HG03521 (cell line): ENCODE measurements around the gene PTPN14.
"Not testable (repeated sequence)": the region's sequence is repeated elsewhere in the genome, so short reads cannot be mapped to it uniquely, and the experiment has no call there.

Source experiments
- ATAC-seq: cut with Tn5 transposase; IDR thresholded peaks from one replicate; pipeline ENCODE4 v1.9.1; 2021; ENCODE audit warnings: mild to moderate bottlenecking, moderate library complexity; ENCODE audit not compliant: unreplicated experiment

The PTPN14 gene

GRCh38 chr1:214481983-214482634 is 69.3 kb downstream of the PTPN14 start:
- ATAC-seq: not testable (repeated sequence)

- ATAC-seq: no peak
Observed at GRCh38 chr1:214476986-214477870, 74.2 kb downstream of the PTPN14 start.

DNA sequence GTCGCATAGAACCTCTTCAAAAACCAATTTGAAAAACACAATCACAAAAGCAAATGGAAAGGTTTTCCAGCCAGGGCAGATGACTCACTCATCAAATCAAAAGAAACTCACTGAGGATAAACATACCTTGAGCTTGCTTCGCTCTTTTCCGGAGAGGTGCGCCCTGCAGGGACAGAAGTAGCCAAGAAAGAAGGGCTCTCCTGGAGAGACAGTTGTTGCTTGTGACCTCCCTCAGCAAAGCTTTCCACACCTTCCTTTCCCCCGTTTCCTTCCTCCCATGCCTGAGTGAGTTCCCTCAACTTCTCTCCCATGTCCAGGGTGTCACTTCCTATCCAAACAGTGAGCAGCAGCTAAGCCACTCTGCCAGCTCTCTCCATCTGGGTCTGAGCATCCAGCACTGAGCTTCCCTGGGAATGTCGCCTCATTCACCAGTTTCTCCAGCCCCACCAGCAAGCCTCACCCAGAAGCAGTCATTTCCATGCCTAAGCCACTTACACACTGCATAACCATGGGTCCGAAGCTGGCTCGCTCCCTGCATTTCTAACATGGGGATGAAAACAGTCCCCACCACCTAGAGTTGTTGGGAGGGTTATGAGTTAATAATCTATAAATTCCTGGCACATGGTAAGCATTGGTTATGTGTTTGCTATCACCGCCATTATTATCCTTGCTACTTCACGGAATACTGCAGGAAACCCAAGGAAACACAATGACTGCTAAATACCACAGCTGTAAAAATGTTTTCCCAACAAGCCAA is 75.0 kb downstream of the PTPN14 start:
- ATAC-seq: no peak

- ATAC-seq: no peak
Observed at GRCh38 chr1:214475746-214476145, 75.7 kb downstream of the PTPN14 start.

DNA sequence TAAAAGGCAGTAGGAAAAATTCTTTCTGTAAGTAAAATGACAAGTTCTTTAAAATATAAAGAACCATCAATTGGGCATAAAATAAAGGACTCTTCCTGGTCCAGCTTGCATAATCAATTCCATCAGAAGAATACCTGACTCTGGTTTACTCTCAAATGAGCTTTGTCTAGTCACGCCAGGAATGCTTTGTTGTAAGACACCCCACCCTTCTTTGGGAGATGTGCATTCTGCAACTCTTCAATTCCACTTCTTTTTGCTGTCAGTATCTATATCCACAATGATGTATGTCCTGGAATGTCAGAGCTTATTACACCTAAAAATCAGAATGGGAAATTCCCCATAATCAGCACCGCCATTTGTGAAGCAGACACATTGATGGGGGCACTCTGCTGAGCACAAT is 76.1 kb downstream of the PTPN14 start:
- no peak for ATAC-seq

DNA sequence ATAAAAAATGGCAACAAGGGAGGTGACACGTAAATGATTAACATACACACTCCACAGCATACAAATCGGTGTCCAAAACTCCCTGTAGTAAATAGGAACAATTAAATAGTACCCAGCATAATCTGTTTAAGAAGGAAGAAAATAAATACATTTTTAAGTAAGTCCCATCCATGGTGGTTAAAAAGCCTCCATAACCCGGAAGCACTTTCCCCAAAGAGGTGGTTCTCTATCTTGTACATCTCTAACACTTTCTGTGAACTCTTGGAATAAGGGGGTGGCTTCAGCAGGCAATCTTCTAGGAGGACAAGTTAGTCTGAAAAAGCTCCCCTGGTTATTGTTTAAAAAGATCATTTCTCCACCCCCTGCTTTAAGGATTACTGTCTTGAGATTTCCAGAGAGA is 76.9 kb downstream of the PTPN14 start:
- no peak for ATAC-seq

DNA sequence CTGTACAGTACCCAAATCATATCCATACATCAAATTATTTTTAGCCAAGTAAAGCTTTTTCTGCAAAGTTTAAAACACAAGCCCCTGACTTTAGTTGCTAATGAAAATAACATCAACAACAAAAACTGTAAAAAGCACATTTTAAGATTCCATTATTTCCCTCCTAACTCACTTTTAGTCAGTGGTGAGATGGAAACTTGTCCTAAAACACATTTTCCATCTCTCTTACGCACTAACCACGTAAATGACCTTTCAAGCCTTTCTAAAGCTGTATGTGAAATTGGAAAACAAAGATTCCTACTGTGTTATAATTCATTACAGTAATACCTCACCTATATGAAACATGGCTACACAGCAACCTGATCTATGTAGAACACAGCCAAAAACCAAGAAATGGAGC is 77.5 kb downstream of the PTPN14 start:
- ATAC-seq: no peak

DNA sequence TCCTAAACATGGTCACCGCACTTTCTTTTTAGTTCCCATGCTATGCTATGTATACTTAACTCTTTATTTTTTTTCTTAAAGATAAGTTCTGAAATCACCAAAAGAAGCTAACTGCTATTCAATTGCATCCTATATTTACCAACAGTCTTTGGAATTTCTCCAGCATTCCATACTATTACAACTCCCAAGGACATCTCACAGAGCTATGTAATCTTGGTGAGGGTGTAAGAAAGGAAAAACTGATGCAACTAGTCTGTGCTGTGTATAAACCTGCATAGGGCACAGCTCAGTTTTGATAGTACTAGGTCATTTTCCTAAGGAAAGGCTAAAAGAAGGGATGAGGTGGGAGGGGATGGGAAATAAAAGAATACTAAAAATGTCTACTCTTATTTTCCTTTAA is 78.0 kb downstream of the PTPN14 start:
- no peak for ATAC-seq

DNA sequence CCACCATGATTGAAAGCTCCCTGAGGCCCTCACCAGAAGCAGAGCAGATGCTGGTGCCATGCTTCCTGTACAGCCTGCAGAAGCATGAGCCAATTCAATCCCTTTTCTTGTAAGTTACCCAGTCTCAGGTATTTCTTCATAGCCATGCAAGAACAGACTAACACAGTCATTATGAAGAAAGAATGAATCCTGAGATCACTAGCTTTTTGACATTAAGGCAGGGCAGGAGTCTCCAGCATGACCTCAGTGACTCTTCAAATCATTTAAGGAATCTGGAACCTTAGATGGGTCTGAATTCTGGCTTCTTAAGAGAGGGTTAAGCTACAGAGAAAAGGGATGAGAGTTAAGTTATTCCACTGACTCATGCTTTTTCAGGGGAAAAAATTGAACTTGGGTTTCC is 79.0 kb downstream of the PTPN14 start:
- ATAC-seq: no peak

DNA sequence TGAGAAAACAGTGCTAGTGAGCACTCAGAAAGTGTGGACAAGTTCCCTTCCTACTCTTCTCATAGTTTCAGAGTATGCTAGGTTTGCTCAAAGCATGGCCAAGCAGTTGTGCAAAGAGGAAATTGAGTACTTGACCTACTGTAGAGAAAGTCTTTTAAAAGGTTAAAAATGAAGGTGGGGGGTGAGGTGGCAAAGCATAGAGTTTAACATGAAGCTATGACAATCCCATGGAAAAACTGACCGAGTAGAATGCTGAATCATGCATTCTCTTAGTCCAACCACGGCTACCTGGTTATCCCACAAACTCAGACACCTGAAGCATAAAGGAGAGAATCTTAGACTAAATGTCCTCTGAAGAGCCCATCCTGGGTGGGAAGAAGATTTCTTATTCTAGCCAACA is 79.9 kb downstream of the PTPN14 start:
- ATAC-seq: no peak

DNA sequence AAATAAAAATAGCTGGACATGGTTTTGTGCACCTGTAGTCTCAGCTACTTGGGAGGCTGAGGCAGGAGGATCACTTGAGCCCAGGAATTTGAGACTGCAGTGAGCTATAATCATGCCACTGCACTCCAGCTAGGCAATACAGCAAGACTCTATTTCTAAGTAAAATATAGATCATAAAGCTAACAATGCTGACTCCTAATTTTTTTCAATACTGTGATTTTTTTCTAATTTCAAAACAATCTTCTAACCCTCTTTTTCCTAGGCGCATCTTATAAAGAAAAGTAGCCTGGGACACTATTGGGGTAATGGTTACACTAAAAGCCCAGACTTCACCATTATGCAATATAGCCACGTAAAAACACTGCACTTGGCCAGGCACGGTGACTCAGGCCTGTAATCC is 81.3 kb downstream of the PTPN14 start:
- ATAC-seq: no peak

DNA sequence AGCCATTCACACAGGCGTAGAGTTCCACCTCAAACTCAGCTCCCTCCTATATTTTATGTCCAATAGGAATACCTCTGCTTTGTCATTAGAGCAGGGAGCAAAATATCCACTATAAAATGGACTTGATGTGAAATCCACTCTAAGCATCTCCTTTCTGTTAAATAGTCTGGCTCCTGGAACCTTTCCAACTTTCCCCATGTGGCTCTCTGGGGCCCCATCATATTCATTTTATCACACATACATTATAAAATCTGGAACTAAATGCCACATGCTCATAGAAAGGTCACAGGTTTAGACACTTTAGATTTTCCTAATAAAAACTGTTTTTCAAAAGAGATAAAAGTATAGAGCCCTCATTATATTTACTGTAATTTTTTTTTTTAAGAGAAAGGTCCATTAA is 82.1 kb downstream of the PTPN14 start:
- ATAC-seq: no peak

- ATAC-seq: no peak
Observed at GRCh38 chr1:214467078-214467585, 84.3 kb downstream of the PTPN14 start.

DNA sequence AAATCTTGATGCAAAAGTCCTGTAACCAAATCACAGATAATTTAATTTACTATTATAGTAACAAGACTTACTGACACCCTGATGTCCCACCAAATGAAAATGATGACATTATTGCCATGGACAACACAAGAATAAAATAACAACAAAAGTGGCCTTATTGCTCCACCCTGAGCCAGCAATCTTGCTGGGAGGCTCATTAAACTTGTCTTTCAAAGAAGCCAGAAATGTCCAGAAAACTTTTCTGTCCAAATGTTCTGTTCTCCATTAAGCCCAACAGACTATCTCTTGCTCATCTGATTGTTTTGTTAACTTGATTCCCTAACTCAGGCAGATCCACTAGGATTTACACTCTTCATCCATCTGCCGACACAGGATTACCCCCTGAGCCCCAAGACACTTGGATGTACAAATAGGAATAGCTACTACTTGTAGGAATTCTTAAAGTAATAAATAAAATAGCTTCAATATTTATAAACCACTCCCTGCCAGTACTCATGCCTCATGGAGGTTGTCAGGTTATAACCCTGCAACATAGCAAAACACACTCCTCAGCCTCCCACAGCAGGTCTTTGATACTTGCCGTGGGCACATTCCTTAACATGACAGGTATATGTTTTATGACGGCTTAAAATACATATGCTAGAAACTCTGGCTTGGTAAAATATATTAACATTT is 84.9 kb downstream of the PTPN14 start:
- ATAC-seq: no peak

- no peak for ATAC-seq
Observed at GRCh38 chr1:214464445-214465287, 86.7 kb downstream of the PTPN14 start.

GRCh38 chr1:214463596-214463995 is 87.8 kb downstream of the PTPN14 start:
- ATAC-seq: no peak

DNA sequence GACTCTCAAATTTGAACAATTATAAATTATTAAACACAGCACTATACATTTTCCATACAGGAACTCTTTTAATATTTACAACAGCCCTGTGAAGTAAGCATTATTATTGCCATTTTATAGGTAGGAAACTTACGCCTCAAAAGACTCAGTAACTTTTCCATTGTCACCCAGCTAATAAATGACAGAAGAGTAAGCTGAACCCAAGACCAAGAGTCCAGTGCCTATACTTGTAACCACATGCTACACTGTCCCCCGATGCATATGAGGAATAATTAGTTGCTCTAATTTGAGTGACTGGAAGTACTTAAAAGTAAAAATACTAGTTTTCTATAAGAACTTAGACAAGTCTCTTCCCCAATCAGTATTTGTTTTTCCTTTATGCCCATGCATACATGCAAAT is 88.5 kb downstream of the PTPN14 start:
- ATAC-seq: no peak

DNA sequence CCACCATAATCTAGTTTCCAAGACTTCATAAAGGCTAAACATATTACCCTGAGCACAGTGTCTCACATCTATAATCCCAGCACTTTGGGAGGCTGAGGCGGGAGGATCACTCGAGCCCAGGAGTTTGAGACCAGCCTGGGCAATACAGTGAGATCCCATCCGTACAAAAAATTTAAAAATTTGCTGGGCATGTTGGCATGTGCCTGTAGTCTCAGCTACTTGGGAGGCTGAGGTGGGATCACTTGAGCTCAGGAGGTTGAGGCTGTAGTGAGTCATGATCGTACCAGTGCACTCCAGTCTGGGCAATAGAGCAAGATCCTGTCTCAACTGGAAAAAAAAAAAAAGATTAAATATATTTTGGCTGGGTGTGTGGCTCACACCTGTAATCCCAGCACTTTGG is 90.1 kb downstream of the PTPN14 start:
- ATAC-seq: no peak

DNA sequence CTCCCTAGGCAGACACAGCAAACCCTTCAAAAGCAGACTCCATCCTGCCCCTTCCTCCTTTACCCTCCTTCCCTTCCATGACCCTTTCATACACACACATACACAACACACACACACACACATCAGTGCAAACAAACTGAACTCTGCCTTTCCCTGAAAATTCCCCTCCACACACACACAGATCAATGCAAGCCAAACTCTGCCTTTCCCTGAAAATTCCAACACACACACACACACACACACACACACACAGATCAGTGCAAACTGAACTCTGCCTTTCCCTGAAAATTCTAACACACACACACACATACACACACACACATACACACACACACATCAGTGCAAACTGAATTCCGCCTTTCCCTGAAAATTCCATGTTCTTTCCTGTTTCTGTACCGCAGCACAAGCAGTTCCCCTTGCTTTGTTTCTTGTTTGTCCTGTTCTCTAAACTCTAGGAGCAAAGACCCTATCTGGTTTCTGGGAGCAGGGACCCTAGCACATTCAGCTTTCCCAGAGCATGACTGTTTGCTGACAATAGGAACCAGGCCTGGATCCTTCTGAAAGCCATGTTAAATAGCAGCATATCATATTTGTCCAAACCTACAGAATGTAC is 91.0 kb downstream of the PTPN14 start:
- no peak for ATAC-seq

DNA sequence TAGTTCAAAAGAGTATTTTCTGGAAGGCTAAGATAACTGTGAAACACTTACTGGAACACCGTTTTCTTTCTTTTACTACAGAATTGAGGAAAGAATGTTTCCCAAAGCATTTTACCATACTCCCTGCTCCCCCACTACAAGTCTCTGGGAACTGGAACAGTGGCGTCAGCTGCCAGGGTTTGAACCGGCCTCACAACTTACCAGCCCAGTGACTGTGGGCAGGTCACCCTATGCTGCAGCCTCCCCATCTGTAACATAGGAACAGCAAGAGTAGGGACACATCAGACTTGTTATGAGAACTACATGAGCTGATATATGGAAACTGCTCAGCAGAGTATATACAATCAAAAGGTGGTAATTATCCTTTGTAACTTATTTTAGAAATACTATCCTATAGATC is 91.5 kb downstream of the PTPN14 start:
- ATAC-seq: no peak
